OCI-LY3 (cell line): ENCODE results near the gene TMEM266.

Experiments
- H2AFZ ChIP-seq: fragments of 200-600, 300-600 bp; shearing (Covaris generic); 2 replicates; pipeline ENCODE4 v1.6.0; 2014; ENCODE audit warnings: antibody characterized with exemption, low read depth, low read length
- H3K27ac ChIP-seq: fragments of 200-600, 300-600 bp; sonication (generic); 2 replicates; pipeline ENCODE4 v1.5.1; 2014; ENCODE audit warnings: mild to moderate bottlenecking, low read length, moderate library complexity, mixed read lengths
- H3K27me3 ChIP-seq: fragments of 200-600, 300-600 bp; sonication (generic); 2 replicates; pipeline ENCODE4 v1.6.1; 2014; ENCODE audit warnings: low read depth, low read length, mixed read lengths
- H3K36me3 ChIP-seq: fragments of 200-600, 300-600 bp; sonication (generic); replicated peaks from 2 replicates; pipeline ENCODE3; 2014; ENCODE audit warnings: low read depth, low read length, mixed read lengths
- H3K4me1 ChIP-seq: fragments of 300-600, 200-600 bp; sonication (generic); 2 replicates; pipeline ENCODE4 v1.6.1; 2014; ENCODE audit warnings: low read length, mixed read lengths
- H3K4me2 ChIP-seq: fragments of 200-600, 300-600 bp; sonication (generic); 2 replicates; pipeline ENCODE4 v1.6.1; 2014; ENCODE audit warnings: low read length, mixed read lengths
- H3K4me3 ChIP-seq: fragments of 300-600, 200-600 bp; sonication (generic); 2 replicates; pipeline ENCODE4 v1.5.1; 2014; ENCODE audit warnings: antibody characterized with exemption, mild to moderate bottlenecking, low read length, moderate library complexity
- H3K79me2 ChIP-seq: fragments of 300-600, 200-600 bp; shearing (Covaris generic); 2 replicates; pipeline ENCODE4 v1.6.1; 2014; ENCODE audit warnings: mild to moderate bottlenecking, low read length, mixed read lengths
- H3K9ac ChIP-seq: fragments of 300-600, 200-600 bp; shearing (Covaris generic); 2 replicates; pipeline ENCODE4 v1.6.0; 2014; ENCODE audit warnings: mild to moderate bottlenecking, low read length, moderate library complexity
- H3K9me3 ChIP-seq: fragments of 200-600, 300-600 bp; shearing (Covaris generic); 2 replicates; pipeline ENCODE4 v1.6.1; 2014; ENCODE audit warnings: low read length, mixed read lengths; ENCODE audit not compliant: insufficient read depth
- H4K20me1 ChIP-seq: fragments of 200-600, 300-600 bp; sonication (generic); 2 replicates; pipeline ENCODE4 v1.6.1; 2016; ENCODE audit warnings: low read length, mixed read lengths; ENCODE audit not compliant: insufficient read depth
- CTCF ChIP-seq: fragments of 200-600, 300-600 bp; sonication (generic); IDR thresholded peaks from 2 replicates; pipeline ENCODE4 v1.5.1; 2014; ENCODE audit warnings: antibody characterized with exemption, low read length, low read depth
- EZH2phosphoT487 ChIP-seq: fragments of 200-600 bp; shearing (Covaris generic); IDR thresholded peaks from 2 replicates; pipeline ENCODE4 v1.6.1; 2018; ENCODE audit warnings: antibody characterized with exemption, mixed run types, low read depth

Gene TMEM266

GRCh38 chr15:76098685-76099084 lies 38.9 kb downstream of the TMEM266 start:
- no peak for TF ChIP-seq EZH2phosphoT487
- no peak for TF ChIP-seq CTCF
- Histone ChIP-seq H3K27ac (no peak overlapping the region), H2AFZ (no peak overlapping the region), H3K4me3 (no peak overlapping the region), H3K79me2 (no peaks in the 10 kb centered on the region), H3K4me1 (peaks cover 4% of the 10 kb centered on the region; the same call in 1 of the 2 replicates), H3K9ac (no peak overlapping the region), H4K20me1 (no peaks in the 10 kb centered on the region), H3K27me3 (peaks cover 6% of the 10 kb centered on the region; the same call in 1 of the 2 replicates), H3K9me3 (no peaks in the 10 kb centered on the region), H3K4me2 (no peak overlapping the region), H3K36me3 (no peaks in the 10 kb centered on the region)

GRCh38 chr15:76099388-76099787 lies 39.6 kb downstream of the TMEM266 start:
- Histone ChIP-seq H3K4me1 (peaks cover 4% of the 10 kb centered on the region; the same call in 1 of the 2 replicates), H3K4me2 (no peak overlapping the region), H3K36me3 (no peaks in the 10 kb centered on the region), H3K27ac (no peak overlapping the region), H2AFZ (no peak overlapping the region), H3K4me3 (no peak overlapping the region), H3K9ac (no peak overlapping the region), H3K27me3 (peaks cover 6% of the 10 kb centered on the region; the same call in 1 of the 2 replicates), H3K79me2 (no peaks in the 10 kb centered on the region), H3K9me3 (no peaks in the 10 kb centered on the region), H4K20me1 (no peaks in the 10 kb centered on the region)
- no peak for TF ChIP-seq EZH2phosphoT487
- TF ChIP-seq CTCF, result no peak

- Histone ChIP-seq H4K20me1 (no peaks in the 10 kb centered on the region), H3K9me3 (no peaks in the 10 kb centered on the region), H3K4me1 (peaks cover 4% of the 10 kb centered on the region; the same call in 1 of the 2 replicates), H3K4me2 (no peak overlapping the region), H2AFZ (no peak overlapping the region), H3K79me2 (no peaks in the 10 kb centered on the region), H3K9ac (no peak overlapping the region), H3K4me3 (no peak overlapping the region), H3K27ac (no peak overlapping the region), H3K27me3 (peaks cover 6% of the 10 kb centered on the region; the same call in 1 of the 2 replicates), H3K36me3 (no peaks in the 10 kb centered on the region)
- no peak for TF ChIP-seq EZH2phosphoT487
Measured at GRCh38 chr15:76100361-76100760, 40.6 kb downstream of the TMEM266 start.

- peaks cover 6% of the 10 kb centered on the region; the same call in 1 of the 2 replicates for H3K27me3 ChIP-seq
- H2AFZ ChIP-seq, result no peak overlapping the region
- H3K36me3 ChIP-seq, result no peaks in the 10 kb centered on the region
Measured at GRCh38 chr15:76101655-76102054, 41.9 kb downstream of the TMEM266 start.

More at GRCh38 chr15:76101655-76102054, 41.9 kb downstream of the TMEM266 start:
- Histone ChIP-seq H4K20me1 (no peaks in the 10 kb centered on the region), H3K4me2 (no peak overlapping the region), H3K4me1 (peaks cover 4% of the 10 kb centered on the region; the same call in 1 of the 2 replicates), H3K4me3 (no peak overlapping the region), H3K27ac (no peak overlapping the region), H3K9ac (no peak overlapping the region), H3K79me2 (no peaks in the 10 kb centered on the region), H3K9me3 (no peaks in the 10 kb centered on the region)
- TF ChIP-seq EZH2phosphoT487 (no peak), CTCF (no peak)
